Tibial nerve (tissue), 4 donors: ENCODE results near the gene EXOC2.

Experiments
- CTCF ChIP-seq, 5 experiments: fragments of 200-600 bp in 3 of 5; fragments of 450-650 bp in 2 of 5; sonication (generic) in 3 of 5; IDR thresholded peaks; one replicate each; pipeline ENCODE4 v1.5.1; 2016 to 2019; ENCODE audit warnings: antibody characterized with exemption in 5 of 5, mild to moderate bottlenecking in 3 of 5, moderate library complexity in 2 of 5
- EP300 ChIP-seq, 2 donors: sonication (generic); formaldehyde crosslinking; IDR thresholded peaks; one replicate each; pipeline ENCODE4 v1.6.1; 2017; ENCODE audit warnings: antibody characterized with exemption in 2 of 2, mild to moderate bottlenecking in 1 of 2
- POLR2A ChIP-seq, 2 donors: fragments of 450-650 bp; IDR thresholded peaks; one replicate each; pipeline ENCODE4 v1.6.1; 2017; ENCODE audit warnings: antibody characterized with exemption in 2 of 2, mild to moderate bottlenecking in 2 of 2, moderate library complexity in 2 of 2

- TF ChIP-seq CTCF (IDR thresholded peaks at IDR 0.05) (no peak), EP300 (IDR thresholded peaks at IDR 0.05) (no peak), POLR2A (IDR thresholded peaks at IDR 0.05) (no peak)
Observed at GRCh38 chr6:435441-436307, 257.3 kb downstream of the EXOC2 start.
